ENCODE results near the gene SORL1.

SORL1 gene

GRCh38 chr11:121670805-121671282 is 218.7 kb downstream of the SORL1 start:
- Histone ChIP-seq H3K9me3 (ENCODE audit: control insufficient read depth, insufficient read depth, low read length) (no peaks in the 10 kb centered on the region), H3K4me1 (ENCODE audit: control insufficient read depth, insufficient read depth, low read length) (peaks cover 3% of the 10 kb centered on the region; the same call in 1 of the 2 replicates), H3K27ac (ENCODE audit: low read length) (no peak overlapping the region), H3K4me3 (ENCODE audit: low read length) (no peak overlapping the region), H3K36me3 (ENCODE audit: control insufficient read depth, insufficient read depth, low read length) (no peaks in the 10 kb centered on the region), H3K27me3 (ENCODE audit: control insufficient read depth, insufficient read depth, low read length) (no peaks in the 10 kb centered on the region)
- no peak for DNase-seq (ENCODE audit: low read depth, low spot score)
- WGBS (ENCODE audit: insufficient coverage, insufficient read length): no CpG with 5 or more reads among the region's 5 CpGs

GRCh38 chr11:121671283-121672168 is 219.4 kb downstream of the SORL1 start:
- DNase-seq (ENCODE audit: low read depth, low spot score): no peak
- Histone ChIP-seq H3K9me3 (ENCODE audit: control insufficient read depth, insufficient read depth, low read length) (no peaks in the 10 kb centered on the region), H3K36me3 (ENCODE audit: control insufficient read depth, insufficient read depth, low read length) (no peaks in the 10 kb centered on the region), H3K4me3 (ENCODE audit: low read length) (no peak overlapping the region), H3K4me1 (ENCODE audit: control insufficient read depth, insufficient read depth, low read length) (peaks cover 3% of the 10 kb centered on the region; the same call in 1 of the 2 replicates), H3K27ac (ENCODE audit: low read length) (no peak overlapping the region), H3K27me3 (ENCODE audit: control insufficient read depth, insufficient read depth, low read length) (no peaks in the 10 kb centered on the region)
- 100% methylated on average over 4 of the region's 19 CpGs for WGBS (ENCODE audit: insufficient coverage, insufficient read length)

- Histone ChIP-seq H3K4me3 (ENCODE audit: low read length) (no peak overlapping the region), H3K36me3 (ENCODE audit: control insufficient read depth, insufficient read depth, low read length) (no peaks in the 10 kb centered on the region), H3K27ac (ENCODE audit: low read length) (no peak overlapping the region), H3K4me1 (ENCODE audit: control insufficient read depth, insufficient read depth, low read length) (peaks cover 3% of the 10 kb centered on the region; the same call in 1 of the 2 replicates), H3K9me3 (ENCODE audit: control insufficient read depth, insufficient read depth, low read length) (no peaks in the 10 kb centered on the region), H3K27me3 (ENCODE audit: control insufficient read depth, insufficient read depth, low read length) (no peaks in the 10 kb centered on the region)
- DNase-seq (ENCODE audit: low read depth, low spot score): no peak
- no CpG with 5 or more reads among the region's 13 CpGs for WGBS (ENCODE audit: insufficient coverage, insufficient read length)
Observed at GRCh38 chr11:121672630-121673487, 220.7 kb downstream of the SORL1 start.

- Histone ChIP-seq H3K9me3 (ENCODE audit: control insufficient read depth, insufficient read depth, low read length) (no peaks in the 10 kb centered on the region), H3K4me3 (ENCODE audit: low read length) (no peak overlapping the region), H3K27ac (ENCODE audit: low read length) (no peak overlapping the region), H3K4me1 (ENCODE audit: control insufficient read depth, insufficient read depth, low read length) (no peaks in the 10 kb centered on the region), H3K36me3 (ENCODE audit: control insufficient read depth, insufficient read depth, low read length) (no peaks in the 10 kb centered on the region), H3K27me3 (ENCODE audit: control insufficient read depth, insufficient read depth, low read length) (no peaks in the 10 kb centered on the region)
- no peak for DNase-seq (ENCODE audit: low read depth, low spot score)
- no CpG with 5 or more reads among the region's 1 CpG for WGBS (ENCODE audit: insufficient coverage, insufficient read length)
Observed at GRCh38 chr11:121681550-121682268, 229.6 kb downstream of the SORL1 start.

Data from iPS DF 6.9 (cell line).